H9 (cell line): ENCODE results near the gene MRGPRD. TPM values are rescaled to one million over a fixed set of nuclear protein-coding genes. Genes with fewer than 3 reads are reported as not detected.

Source experiments
- DNase-seq: peaks from one replicate; pipeline ENCODE4 v3.0.0-alpha.2; 2017
- H2AFZ ChIP-seq: one replicate; pipeline ENCODE4 v1.6.1; 2013; ENCODE audit warnings: mild to moderate bottlenecking, low read length, control low read depth, moderate library complexity
- H2AK5ac ChIP-seq: 2 replicates; pipeline ENCODE4 v1.6.1; 2013; ENCODE audit warnings: low read length, control low read depth, mixed read lengths; ENCODE audit not compliant: insufficient read length
- H2BK120ac ChIP-seq: one replicate; pipeline ENCODE4 v1.6.1; 2013; ENCODE audit warnings: low read depth, mild to moderate bottlenecking, low read length, control low read depth, inconsistent platforms; ENCODE audit not compliant: poor library complexity, severe bottlenecking
- H2BK12ac ChIP-seq: 2 replicates; pipeline ENCODE4 v1.6.1; 2013; ENCODE audit warnings: low read length, control low read depth, mixed read lengths, low read depth; ENCODE audit not compliant: insufficient read length
- H2BK15ac ChIP-seq: 2 replicates; pipeline ENCODE4 v1.6.1; 2013; ENCODE audit warnings: low read depth, low read length, control low read depth
- H2BK20ac ChIP-seq: one replicate; pipeline ENCODE4 v1.6.1; 2013; ENCODE audit warnings: low read depth, mild to moderate bottlenecking, low read length, control low read depth, inconsistent platforms; ENCODE audit not compliant: poor library complexity, severe bottlenecking
- H2BK5ac ChIP-seq: 2 replicates; pipeline ENCODE4 v1.6.1; 2013; ENCODE audit warnings: low read length, control low read depth, mixed read lengths; ENCODE audit not compliant: insufficient read length
- H3K14ac ChIP-seq: 2 replicates; pipeline ENCODE4 v1.6.1; 2013; ENCODE audit warnings: low read length, control low read depth; ENCODE audit not compliant: insufficient read depth
- H3K18ac ChIP-seq: 2 replicates; pipeline ENCODE4 v1.6.1; 2013; ENCODE audit warnings: low read depth, mild to moderate bottlenecking, mixed read lengths, low read length, control low read depth; ENCODE audit not compliant: insufficient read length
- H3K23ac ChIP-seq: 2 replicates; pipeline ENCODE4 v1.6.1; 2013; ENCODE audit warnings: low read length, control low read depth, mixed read lengths, low read depth; ENCODE audit not compliant: insufficient read length
- H3K23me2 ChIP-seq: 2 replicates; pipeline ENCODE4 v1.6.1; 2013; ENCODE audit warnings: low read depth, mild to moderate bottlenecking, mixed read lengths, low read length, control low read depth; ENCODE audit not compliant: insufficient read length, poor library complexity, severe bottlenecking
- H3K27ac ChIP-seq: 2 replicates; pipeline ENCODE4 v1.5.1; 2013; ENCODE audit warnings: low read length, control low read depth, mixed read lengths, low read depth; ENCODE audit not compliant: insufficient read length
- H3K27me3 ChIP-seq: 2 replicates; pipeline ENCODE4 v1.6.1; 2013; ENCODE audit warnings: low read length, control low read depth, inconsistent platforms; ENCODE audit not compliant: insufficient read depth
- H3K4ac ChIP-seq: 2 replicates; pipeline ENCODE4 v1.6.1; 2013; ENCODE audit warnings: low read depth, mild to moderate bottlenecking, control low read depth, inconsistent platforms, low read length, moderate library complexity
- H3K4me1 ChIP-seq: 2 replicates; pipeline ENCODE4 v1.6.1; 2013; ENCODE audit warnings: low read length, control low read depth, inconsistent platforms; ENCODE audit not compliant: insufficient read depth
- H3K4me2 ChIP-seq: 2 replicates; pipeline ENCODE4 v1.6.1; 2013; ENCODE audit warnings: low read length, control low read depth, mixed read lengths; ENCODE audit not compliant: insufficient read length, insufficient read depth
- H3K56ac ChIP-seq: 2 replicates; pipeline ENCODE4 v1.6.1; 2013; ENCODE audit warnings: low read depth, mild to moderate bottlenecking, mixed read lengths, low read length, control low read depth; ENCODE audit not compliant: insufficient read length
- H3K79me1 ChIP-seq: 2 replicates; pipeline ENCODE4 v1.6.1; 2013; ENCODE audit warnings: low read depth, mild to moderate bottlenecking, moderate library complexity, low read length, control low read depth, inconsistent platforms; ENCODE audit not compliant: insufficient read depth, poor library complexity, severe bottlenecking
- H3K79me2 ChIP-seq: 2 replicates; pipeline ENCODE4 v1.6.1; 2013; ENCODE audit warnings: low read length, control low read depth, inconsistent platforms; ENCODE audit not compliant: insufficient read depth
- H3K9ac ChIP-seq: 2 replicates; pipeline ENCODE4 v1.6.1; 2013; ENCODE audit warnings: low read length, control low read depth, mixed read lengths; ENCODE audit not compliant: insufficient read length; ENCODE audit errors: extremely low read depth
- H3K9me3 ChIP-seq: one replicate; pipeline ENCODE4 v1.6.1; 2013; ENCODE audit warnings: low read depth, low read length, inconsistent platforms; ENCODE audit not compliant: control insufficient read depth
- H3T11ph ChIP-seq: one replicate; pipeline ENCODE4 v1.6.1; 2013; ENCODE audit warnings: mild to moderate bottlenecking, low read length, control low read depth, inconsistent platforms
- H4K20me1 ChIP-seq: one replicate; pipeline ENCODE4 v1.6.1; 2013; ENCODE audit not compliant: control insufficient read depth, insufficient read length, insufficient read depth
- H4K5ac ChIP-seq: 2 replicates; pipeline ENCODE4 v1.6.1; 2013; ENCODE audit warnings: low read depth, mild to moderate bottlenecking, mixed read lengths, low read length, control low read depth; ENCODE audit not compliant: insufficient read length
- H4K8ac ChIP-seq: replicated peaks from 2 replicates; pipeline ENCODE4 v1.6.1; 2013; ENCODE audit warnings: low read length, control low read depth, mixed read lengths, low read depth; ENCODE audit not compliant: insufficient read length
- H4K91ac ChIP-seq: 2 replicates; pipeline ENCODE4 v1.6.1; 2013; ENCODE audit warnings: low read depth, mild to moderate bottlenecking, moderate library complexity, mixed read lengths, low read length, control low read depth; ENCODE audit not compliant: insufficient read length
- H3K27ac Mint-ChIP-seq, 3 experiments: 2 replicates in 2 of 3; 3 replicates in 1 of 3; pipeline ENCODE4 v1.8.0; 2020 to 2021; ENCODE audit warnings: mixed read lengths in 3 of 3, mild to moderate bottlenecking in 1 of 3, moderate library complexity in 1 of 3
- H3K27me3 Mint-ChIP-seq: 2 replicates; pipeline ENCODE4 v1.8.0; 2021; ENCODE audit warnings: low read depth, mild to moderate bottlenecking, moderate library complexity, mixed read lengths
- H3K36me3 Mint-ChIP-seq, 3 experiments: 2 replicates in 2 of 3; 3 replicates in 1 of 3; pipeline ENCODE4 v1.8.0; 2020 to 2021; ENCODE audit warnings: low read depth in 3 of 3, mixed read lengths in 3 of 3; ENCODE audit not compliant: insufficient read depth in 1 of 3
- H3K4me1 Mint-ChIP-seq, 2 experiments: 2 replicates each; pipeline ENCODE4 v1.8.0; 2020; ENCODE audit warnings: mixed read lengths in 2 of 2
- H3K4me3 Mint-ChIP-seq, 2 experiments: 2 replicates in 1 of 2; 3 replicates in 1 of 2; pipeline ENCODE4 v1.8.0; 2020 to 2021; ENCODE audit warnings: mild to moderate bottlenecking in 2 of 2, mixed read lengths in 2 of 2, moderate library complexity in 1 of 2
- H3K9me3 Mint-ChIP-seq, 2 experiments: 2 replicates in 1 of 2; 3 replicates in 1 of 2; pipeline ENCODE4 v1.8.0; 2020; ENCODE audit warnings: mild to moderate bottlenecking in 2 of 2, mixed read lengths in 2 of 2, moderate library complexity in 1 of 2
- CTCF ChIP-seq: fragments of 200-600 bp; sonication (generic); conservative IDR thresholded peaks from 3 replicates; pipeline ENCODE4 v1.8.0; 2021; ENCODE audit warnings: antibody characterized with exemption, mild to moderate bottlenecking
- WGBS: extraction: QIAGEN DNeasy Blood & Tissue Kit; methylation state at CpG from one replicate; pipeline ENCODE4 v1.1.7; 2013; ENCODE audit warnings: missing lambda C conversion rate, low lambda C conversion rate, mixed read lengths; ENCODE audit not compliant: insufficient read length; ENCODE audit errors: extremely low coverage; 5-methylcytosine and 5-hydroxymethylcytosine counted together
- total RNA-seq: library from RNA; stranded (reverse); gene quantifications from 2 replicates; pipeline ENCODE4 v1.2.1, GENCODE V29; 2021

The MRGPRD gene
- total RNA-seq, 1 experiment from 2014 or later: not detected

- H3K79me2 ChIP-seq: no peaks in the 10 kb centered on the region
- no peak overlapping the region for H2BK120ac ChIP-seq
- no peaks in the 10 kb centered on the region for H3K27me3 ChIP-seq
- H3K23me2 ChIP-seq: no peaks in the 10 kb centered on the region
- H3K14ac ChIP-seq: no peak overlapping the region; the same call in 1 of the 2 replicates
- no peak overlapping the region for H3K4ac ChIP-seq
- H2BK12ac ChIP-seq: no peak overlapping the region
- no peak overlapping the region for H3K23ac ChIP-seq
- H2AFZ ChIP-seq: no peak overlapping the region
- no peaks in the 10 kb centered on the region for H3K9me3 ChIP-seq
- no peak overlapping the region for H3K18ac ChIP-seq
- H2AK5ac ChIP-seq: no peak overlapping the region
- Mint-ChIP-seq H3K4me1 (peaks cover 5 to 15% of the 10 kb centered on the region in 2 experiments), H3K27ac (no peak overlapping the region), H3K27me3 (no peaks in the 10 kb centered on the region), H3K9me3 (no peaks in the 10 kb centered on the region; a peak in 1 of 5 replicates), H3K4me3 (no peak overlapping the region), H3K36me3 (peaks cover 0 to 5% (median 0%) of the 10 kb centered on the region in 3 experiments; a peak in 4 of 7 replicates)
- H3K79me1 ChIP-seq: no peaks in the 10 kb centered on the region
- DNase-seq: peak; percentile 19
- WGBS: no CpG with 5 or more reads among the region's 8 CpGs
- H3K56ac ChIP-seq: no peak overlapping the region
- H2BK20ac ChIP-seq: no peak overlapping the region
- H4K8ac ChIP-seq: no peak overlapping the region
- TF ChIP-seq CTCF: peak; percentile 55
- H3K9ac ChIP-seq: no peak overlapping the region
- H4K5ac ChIP-seq: no peak overlapping the region
- no peak overlapping the region for H2BK5ac ChIP-seq
- H3K4me1 ChIP-seq: no peaks in the 10 kb centered on the region
- H3K4me2 ChIP-seq: no peak overlapping the region
- H2BK15ac ChIP-seq: no peak overlapping the region
- H3T11ph ChIP-seq: no peak overlapping the region
- H4K20me1 ChIP-seq: no peaks in the 10 kb centered on the region
- H3K27ac ChIP-seq: no peak overlapping the region
- no peak overlapping the region for H4K91ac ChIP-seq
Observed at GRCh38 chr11:69000831-69001242, 20.1 kb upstream of the MRGPRD start.
